ENCODE results near the gene DBR1.

GRCh38 chr3:138184994-138185393, 10.3 kb upstream of the DBR1 start:
- no peak for TF ChIP-seq CTCF (IDR thresholded peaks at IDR 0.05)
- TF ChIP-seq ZFX (IDR thresholded peaks at IDR 0.05; ENCODE audit: borderline replicate concordance): no peak

Data from 22Rv1 (cell line).